Skeletal muscle tissue (tissue), 4 donors: Measurements from ENCODE around the gene FBXO27. TPM values are rescaled to one million over a fixed set of nuclear protein-coding genes. Genes with fewer than 3 reads are reported as not detected.
"Not testable (repeated sequence)": the region's sequence is repeated elsewhere in the genome, so short reads cannot be mapped to it uniquely, and the experiment has no call there.

Experiments used
- H3K27ac ChIP-seq: one replicate; pipeline ENCODE4 v1.7.0; 2013; ENCODE audit warnings: mild to moderate bottlenecking, low read depth, low read length, inconsistent platforms
- H3K27me3 ChIP-seq, 3 donors: one replicate each; pipeline ENCODE4 v1.7.0; 2013; ENCODE audit warnings: low read length in 3 of 3; ENCODE audit not compliant: control insufficient read depth in 3 of 3, insufficient read depth in 3 of 3
- H3K36me3 ChIP-seq, 3 donors: one replicate each; pipeline ENCODE4 v1.7.0; 2013; ENCODE audit warnings: low read length in 3 of 3; ENCODE audit not compliant: control insufficient read depth in 3 of 3, insufficient read depth in 3 of 3
- H3K4me1 ChIP-seq, 3 donors: one replicate each; pipeline ENCODE4 v1.7.0; 2013; ENCODE audit warnings: low read length in 3 of 3, mild to moderate bottlenecking in 3 of 3; ENCODE audit not compliant: control insufficient read depth in 3 of 3, insufficient read depth in 3 of 3
- H3K4me3 ChIP-seq, 3 donors: one replicate each; pipeline ENCODE4 v1.7.0; 2013; ENCODE audit warnings: low read length in 3 of 3
- H3K9ac ChIP-seq, 3 donors: one replicate each; pipeline ENCODE4 v1.7.0; 2013; ENCODE audit warnings: low read length in 3 of 3, mild to moderate bottlenecking in 3 of 3, moderate library complexity in 2 of 3, low read depth in 1 of 3
- H3K9me3 ChIP-seq, 3 donors: one replicate each; pipeline ENCODE4 v1.7.0; 2013; ENCODE audit warnings: low read length in 3 of 3; ENCODE audit not compliant: control insufficient read depth in 3 of 3
- total RNA-seq: library from RNA; depleted of rRNA; stranded (reverse); fragments of >200 nt; gene quantifications from one replicate; pipeline ENCODE4 v1.2.3, GENCODE V29; 2014
- donor health status: Osteomylitis.

FBXO27 gene, protein sequence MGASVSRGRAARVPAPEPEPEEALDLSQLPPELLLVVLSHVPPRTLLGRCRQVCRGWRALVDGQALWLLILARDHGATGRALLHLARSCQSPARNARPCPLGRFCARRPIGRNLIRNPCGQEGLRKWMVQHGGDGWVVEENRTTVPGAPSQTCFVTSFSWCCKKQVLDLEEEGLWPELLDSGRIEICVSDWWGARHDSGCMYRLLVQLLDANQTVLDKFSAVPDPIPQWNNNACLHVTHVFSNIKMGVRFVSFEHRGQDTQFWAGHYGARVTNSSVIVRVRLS
- total RNA-seq = 1.0 TPM

DNA sequence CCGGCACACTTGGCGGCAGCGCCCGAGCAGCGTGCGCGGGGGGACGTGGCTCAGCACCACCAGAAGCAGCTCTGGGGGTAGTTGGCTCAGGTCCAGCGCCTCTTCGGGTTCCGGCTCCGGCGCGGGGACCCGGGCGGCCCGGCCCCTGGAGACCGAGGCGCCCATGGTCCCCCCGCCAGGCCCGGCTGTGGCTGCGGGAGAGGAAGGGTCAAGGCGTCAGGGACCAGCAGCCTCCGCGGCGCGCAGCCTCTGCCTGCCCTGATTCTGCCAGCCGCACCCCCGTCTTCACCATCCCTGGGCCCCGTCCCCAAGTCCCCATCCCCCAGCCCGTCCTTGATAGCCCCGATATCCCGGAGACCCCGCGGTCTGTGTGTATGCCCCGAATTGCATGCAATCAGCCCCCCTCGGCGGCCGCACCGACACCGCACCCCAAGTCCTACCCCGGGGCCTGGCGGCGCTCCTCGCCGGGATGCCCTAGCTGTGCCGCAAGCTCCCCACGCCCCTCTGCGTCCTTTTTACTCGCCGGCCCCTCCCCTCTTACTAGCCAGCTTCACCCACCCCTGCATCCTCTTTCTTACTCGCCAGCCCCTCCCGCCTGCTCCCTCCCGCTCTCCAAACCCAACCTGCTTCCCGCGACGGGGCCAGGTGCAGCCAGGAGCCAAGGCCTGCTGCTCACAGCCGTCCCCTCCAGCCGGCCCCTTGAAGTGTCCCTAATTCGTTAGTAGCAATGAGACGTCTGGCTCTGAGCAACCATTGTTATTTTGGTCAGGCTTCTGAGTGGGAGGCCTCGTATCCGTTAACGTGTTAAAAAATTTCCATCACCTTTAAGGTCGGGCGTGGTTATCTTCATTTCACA, at the start of gene FBXO27:
TSS of gene FBXO27 (minus strand) at position 487 of the 856 bp plus-strand sequence. CDS start at position 165, 322 bp downstream.
- no peak within 1 kb of the TSS for H3K27ac ChIP-seq

DNA sequence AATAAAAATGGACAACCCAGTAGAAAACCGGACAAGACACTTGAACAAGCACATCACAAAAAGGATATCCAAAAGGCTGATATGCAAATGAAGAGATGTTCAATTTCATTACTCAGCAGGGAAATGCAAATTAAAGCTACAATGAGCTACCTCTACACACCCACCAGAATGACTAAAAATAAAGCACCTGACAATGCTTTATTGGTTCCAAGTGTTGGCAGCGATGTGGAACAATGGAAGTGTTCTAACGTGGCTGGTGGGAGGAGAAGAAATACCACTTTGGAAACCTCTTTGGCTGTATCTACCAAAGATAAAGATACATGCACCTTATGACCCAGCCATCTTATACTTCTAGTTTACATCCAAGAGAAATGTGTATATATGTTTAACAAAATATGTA, 48.1 kb upstream of the FBXO27 start:
- no peaks in the 10 kb centered on the region for H3K9me3 ChIP-seq
- no peak overlapping the region for H3K27ac ChIP-seq
- H3K9ac ChIP-seq = no peak overlapping the region
- H3K36me3 ChIP-seq = no peaks in the 10 kb centered on the region
- peaks cover 31 to 50% (median 33%) of the 10 kb centered on the region in 3 donors for H3K27me3 ChIP-seq
- H3K4me3 ChIP-seq = no peak overlapping the region
- peaks cover 0 to 2% (median 0%) of the 10 kb centered on the region in 3 donors for H3K4me1 ChIP-seq

More for the DNA sequence above, at the start of gene FBXO27:
- H3K9me3 ChIP-seq = no peaks in the 10 kb centered on the region
- H3K4me1 ChIP-seq = peaks cover 8 to 14% (median 10%) of the 10 kb centered on the region in 3 donors
- H3K9ac ChIP-seq = peak within 1 kb of the TSS in 1 of 3 donors; percentile 69
- H3K36me3 ChIP-seq = peaks cover 0 to under 1% (median 0%) of the 10 kb centered on the region in 3 donors
- H3K4me3 ChIP-seq = peak within 1 kb of the TSS; percentile 65 to 75 (median 67)
- peaks cover 0 to 6% (median 2%) of the 10 kb centered on the region in 3 donors for H3K27me3 ChIP-seq

DNA sequence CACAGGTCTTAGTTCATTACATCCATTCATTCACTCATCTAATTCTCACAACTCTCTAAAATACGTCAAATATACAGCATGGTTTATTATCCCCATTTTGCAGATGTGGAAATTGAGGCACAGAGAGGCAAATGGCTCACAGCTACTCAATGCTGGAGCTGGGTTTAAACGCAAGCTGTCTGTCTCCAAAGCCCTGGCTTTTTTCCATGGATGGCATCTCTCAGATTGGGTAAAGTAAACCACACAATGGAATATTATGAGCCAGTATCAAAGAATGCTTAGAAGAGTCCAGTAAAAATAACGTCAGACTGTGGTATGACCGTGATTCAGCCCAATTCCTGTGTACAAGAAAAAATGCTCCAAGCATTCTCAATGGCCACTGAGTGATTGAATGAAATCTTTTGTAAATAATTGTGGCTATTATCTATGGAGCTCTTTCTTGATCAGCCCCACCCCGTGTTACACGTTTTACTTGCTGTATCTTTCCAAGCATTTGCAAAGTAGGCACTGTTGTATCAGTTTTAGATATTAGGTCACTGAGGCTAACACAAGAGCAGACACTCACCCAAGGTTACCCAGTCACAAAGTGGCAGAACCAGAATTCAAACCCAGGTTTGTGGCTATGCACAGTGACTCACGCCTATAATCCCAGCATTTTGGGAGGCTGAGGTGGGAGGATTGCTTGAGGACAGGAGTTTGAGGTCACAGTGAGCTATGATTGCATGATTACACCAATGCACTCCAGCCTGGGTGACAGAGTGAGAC, 46.3 kb upstream of the FBXO27 start:
- Histone ChIP-seq H3K27me3 (peaks cover 17 to 32% (median 19%) of the 10 kb centered on the region in 3 donors), H3K4me3 (no peak overlapping the region), H3K36me3 (no peaks in the 10 kb centered on the region), H3K9ac (no peak overlapping the region), H3K27ac (no peak overlapping the region), H3K9me3 (no peaks in the 10 kb centered on the region), H3K4me1 (peaks cover 0 to under 1% (median 0%) of the 10 kb centered on the region in 3 donors)

DNA sequence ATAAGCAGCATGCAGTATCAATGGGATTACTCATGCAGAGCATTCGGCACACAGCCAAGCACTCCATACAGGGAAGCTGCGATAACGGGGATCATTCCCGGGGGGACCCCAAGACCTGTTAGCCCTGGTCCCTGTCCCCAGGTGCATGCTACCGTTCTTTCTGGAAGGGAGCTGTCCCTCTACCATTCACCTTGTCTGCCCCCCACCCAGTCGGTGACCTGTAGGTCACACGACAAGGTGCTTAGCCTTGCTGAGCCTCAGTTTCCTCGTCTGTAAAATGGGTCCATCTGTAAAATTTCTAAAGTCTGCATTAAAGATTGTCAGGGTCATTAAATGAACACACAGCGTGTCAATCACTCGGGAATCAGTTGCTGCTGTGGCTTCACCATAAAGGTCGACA, 45.0 kb upstream of the FBXO27 start:
- no peak overlapping the region for H3K27ac ChIP-seq
- H3K4me3 ChIP-seq = no peak overlapping the region
- H3K9ac ChIP-seq = no peak overlapping the region
- H3K9me3 ChIP-seq = no peaks in the 10 kb centered on the region
- peaks cover 5 to 20% (median 9%) of the 10 kb centered on the region in 3 donors for H3K27me3 ChIP-seq
- H3K36me3 ChIP-seq = no peaks in the 10 kb centered on the region
- no peaks in the 10 kb centered on the region for H3K4me1 ChIP-seq

DNA sequence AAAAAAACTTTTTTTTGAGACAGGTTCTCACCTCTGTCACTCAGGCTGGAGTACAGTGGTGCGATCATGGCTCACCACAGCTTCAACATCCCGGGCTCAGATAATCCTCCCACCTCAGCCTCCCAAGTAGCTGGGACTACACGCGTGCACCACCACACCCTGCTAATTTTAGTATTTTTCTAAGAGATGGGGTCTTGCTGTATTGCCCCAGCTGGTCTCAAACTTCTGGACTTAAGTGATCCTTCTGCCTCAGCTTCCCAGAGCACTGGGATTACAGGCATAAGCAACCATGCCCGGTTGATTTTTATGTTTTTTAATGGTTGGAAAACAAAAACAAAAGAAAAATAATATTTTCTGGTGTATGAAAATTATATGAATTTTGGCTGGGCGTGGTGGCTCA, 42.6 kb upstream of the FBXO27 start:
- H3K9me3 ChIP-seq = no peaks in the 10 kb centered on the region
- no peak overlapping the region for H3K9ac ChIP-seq
- no peaks in the 10 kb centered on the region for H3K36me3 ChIP-seq
- H3K4me1 ChIP-seq = no peaks in the 10 kb centered on the region
- no peak overlapping the region for H3K27ac ChIP-seq
- H3K27me3 ChIP-seq = peaks cover 2 to 19% (median 16%) of the 10 kb centered on the region in 3 donors
- H3K4me3 ChIP-seq = no peak overlapping the region

DNA sequence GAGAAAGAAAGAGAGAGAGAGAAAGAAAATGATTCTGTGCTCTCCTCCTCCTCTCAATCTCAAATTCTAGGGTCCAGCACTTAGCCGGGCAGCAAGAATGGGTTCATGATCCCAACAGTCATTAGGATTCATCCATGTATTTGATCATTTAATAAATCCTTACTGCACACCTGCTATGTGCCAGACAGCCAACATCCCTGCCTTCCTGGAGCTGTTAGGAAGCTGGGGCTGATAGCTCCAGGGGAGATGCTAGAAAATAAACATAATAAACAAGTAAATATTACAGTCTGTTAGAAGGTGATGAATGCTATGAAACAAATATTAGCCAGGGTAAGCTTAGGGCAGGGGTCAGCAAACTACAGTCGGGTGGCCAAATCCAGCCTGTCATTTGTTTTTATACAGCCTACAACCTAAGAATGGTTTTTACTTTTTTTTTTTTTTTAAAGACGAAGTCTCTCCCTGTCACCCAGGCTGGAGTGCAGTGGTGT, 41.9 kb upstream of the FBXO27 start:
- Histone ChIP-seq H3K27ac (no peak overlapping the region), H3K27me3 (peaks cover 2 to 22% (median 14%) of the 10 kb centered on the region in 3 donors), H3K4me1 (no peaks in the 10 kb centered on the region), H3K9ac (no peak overlapping the region), H3K36me3 (no peaks in the 10 kb centered on the region), H3K9me3 (no peaks in the 10 kb centered on the region), H3K4me3 (no peak overlapping the region)

DNA sequence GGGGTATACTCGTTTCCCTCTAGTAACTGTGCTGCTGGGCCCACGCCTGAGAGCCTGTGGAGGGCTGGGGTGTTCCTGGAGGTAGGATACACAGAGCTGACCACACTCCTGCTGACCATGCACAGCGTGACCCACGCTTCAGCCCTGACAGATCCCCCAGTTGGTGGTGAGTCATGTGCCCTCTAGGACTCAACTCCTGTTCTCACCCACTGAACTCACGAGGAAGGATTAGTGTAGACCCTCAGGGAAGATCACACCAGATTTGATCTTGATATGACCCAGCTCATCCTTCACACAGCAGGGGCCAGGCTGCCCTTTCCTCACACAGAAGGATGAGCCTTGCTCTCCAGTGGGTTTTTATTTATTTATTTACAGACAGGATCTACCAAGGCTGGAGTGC, 38.5 kb upstream of the FBXO27 start:
- Histone ChIP-seq H3K9me3 (no peaks in the 10 kb centered on the region), H3K27ac (no peak overlapping the region), H3K9ac (no peak overlapping the region), H3K36me3 (no peaks in the 10 kb centered on the region), H3K27me3 (peaks cover 0 to 10% (median 10%) of the 10 kb centered on the region in 3 donors), H3K4me3 (no peak overlapping the region), H3K4me1 (no peaks in the 10 kb centered on the region)

DNA sequence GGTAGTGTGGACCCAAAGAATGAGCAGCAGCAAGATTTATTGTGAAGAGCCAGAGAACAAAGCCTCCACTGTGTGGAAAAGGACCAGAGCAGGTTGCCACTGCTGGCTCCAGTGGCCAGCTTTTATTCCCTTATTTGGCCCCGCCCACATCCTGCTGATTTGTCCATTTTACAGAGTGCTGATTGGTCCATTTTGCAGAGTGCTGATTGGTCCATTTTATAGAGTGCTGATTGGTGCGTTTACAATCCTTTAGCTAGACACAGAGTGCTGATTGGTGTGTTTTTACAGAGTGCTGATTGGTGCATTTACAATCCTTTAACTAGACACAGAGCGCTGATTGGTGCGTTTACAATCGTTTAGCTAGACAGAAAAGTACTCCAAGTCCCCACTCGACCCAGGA, 35.9 kb upstream of the FBXO27 start:
- H3K36me3 ChIP-seq, H3K9ac ChIP-seq, H3K4me3 ChIP-seq, H3K9me3 ChIP-seq, H3K27ac ChIP-seq, H3K27me3 ChIP-seq, H3K4me1 ChIP-seq: not testable (repeated sequence)

DNA sequence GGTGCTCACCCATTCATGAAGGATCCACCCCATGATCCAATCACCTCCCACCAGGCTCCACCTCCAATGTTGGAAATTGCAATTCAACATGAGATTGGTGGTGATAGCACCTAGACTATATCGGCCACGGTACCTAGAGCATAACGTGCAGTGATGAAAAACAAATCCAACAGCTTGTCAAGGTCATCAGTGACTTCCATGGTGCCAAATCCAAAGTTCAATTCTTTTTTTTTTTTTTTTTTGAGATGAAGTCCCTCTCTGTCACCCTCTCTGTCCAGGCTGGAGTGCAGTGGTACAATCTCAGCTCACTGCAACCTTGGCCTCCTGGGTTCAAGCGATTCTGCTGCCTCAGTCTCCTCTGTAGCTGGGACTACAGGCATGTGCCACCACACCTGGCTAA, 34.8 kb upstream of the FBXO27 start:
- H3K9ac ChIP-seq = no peak overlapping the region
- no peaks in the 10 kb centered on the region for H3K9me3 ChIP-seq
- H3K4me3 ChIP-seq = no peak overlapping the region
- H3K27me3 ChIP-seq = peaks cover 0 to 10% (median 10%) of the 10 kb centered on the region in 3 donors
- H3K27ac ChIP-seq = no peak overlapping the region
- H3K4me1 ChIP-seq = no peaks in the 10 kb centered on the region
- H3K36me3 ChIP-seq = no peaks in the 10 kb centered on the region
